22Rv1 (cell line): ENCODE data around the gene CAMSAP1.

ENCODE experiments used
- ZFX ChIP-seq: fragments of 450-650 bp; IDR thresholded peaks from 2 replicates; pipeline ENCODE4 v1.6.1; 2017; ENCODE audit warnings: antibody characterized with exemption, borderline replicate concordance
- TF ChIP-seq, protein P1 (sequence below): fragments of 450-650 bp; IDR thresholded peaks from 2 replicates; pipeline ENCODE4 v1.5.1; 2017; ENCODE audit warnings: mild to moderate bottlenecking

DNA sequence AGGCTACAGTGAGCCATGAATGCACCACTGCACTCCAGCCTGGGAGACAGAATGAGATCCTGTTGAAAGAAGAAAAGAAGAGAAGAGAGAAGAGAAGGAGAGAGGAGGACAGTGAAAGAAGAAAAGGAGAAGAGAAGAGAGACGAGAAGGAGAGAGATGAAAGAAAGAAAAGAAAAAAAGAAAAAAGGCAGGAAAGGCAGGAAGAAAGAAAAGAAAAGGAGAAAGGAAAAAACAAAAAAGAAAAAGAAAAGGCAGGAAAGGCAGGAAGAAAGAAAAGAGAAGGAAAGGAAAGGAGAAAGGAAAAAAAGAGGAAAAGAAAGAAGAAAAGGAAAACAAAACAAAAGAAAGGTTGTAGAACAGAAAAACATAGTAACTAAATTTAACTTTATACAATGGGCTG lies 14.2 kb downstream of the CAMSAP1 start:
- TF ChIP-seq, protein P1, sequence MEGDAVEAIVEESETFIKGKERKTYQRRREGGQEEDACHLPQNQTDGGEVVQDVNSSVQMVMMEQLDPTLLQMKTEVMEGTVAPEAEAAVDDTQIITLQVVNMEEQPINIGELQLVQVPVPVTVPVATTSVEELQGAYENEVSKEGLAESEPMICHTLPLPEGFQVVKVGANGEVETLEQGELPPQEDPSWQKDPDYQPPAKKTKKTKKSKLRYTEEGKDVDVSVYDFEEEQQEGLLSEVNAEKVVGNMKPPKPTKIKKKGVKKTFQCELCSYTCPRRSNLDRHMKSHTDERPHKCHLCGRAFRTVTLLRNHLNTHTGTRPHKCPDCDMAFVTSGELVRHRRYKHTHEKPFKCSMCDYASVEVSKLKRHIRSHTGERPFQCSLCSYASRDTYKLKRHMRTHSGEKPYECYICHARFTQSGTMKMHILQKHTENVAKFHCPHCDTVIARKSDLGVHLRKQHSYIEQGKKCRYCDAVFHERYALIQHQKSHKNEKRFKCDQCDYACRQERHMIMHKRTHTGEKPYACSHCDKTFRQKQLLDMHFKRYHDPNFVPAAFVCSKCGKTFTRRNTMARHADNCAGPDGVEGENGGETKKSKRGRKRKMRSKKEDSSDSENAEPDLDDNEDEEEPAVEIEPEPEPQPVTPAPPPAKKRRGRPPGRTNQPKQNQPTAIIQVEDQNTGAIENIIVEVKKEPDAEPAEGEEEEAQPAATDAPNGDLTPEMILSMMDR: no peak
- TF ChIP-seq ZFX: no peak
